KMS-11 (cell line): ENCODE data around the gene PRPF40B.
A peak's percentile ranks its signal among the peaks of the same experiment; 100 is the strongest.

Source experiments
- H2AFZ ChIP-seq: fragments of 200-600 bp; sonication (generic); 2 replicates; pipeline ENCODE4 v1.6.1; 2016; ENCODE audit warnings: antibody characterized with exemption, mixed run types, low read depth
- H3K27ac ChIP-seq: fragments of 200-600 bp; sonication (generic); 2 replicates; pipeline ENCODE4 v1.6.1; 2016; ENCODE audit warnings: mild to moderate bottlenecking, mixed run types
- H3K27me3 ChIP-seq: fragments of 200-600 bp; sonication (generic); 2 replicates; pipeline ENCODE4 v1.6.1; 2017; ENCODE audit warnings: mild to moderate bottlenecking, low read depth, mixed run types, moderate library complexity; ENCODE audit not compliant: insufficient read depth
- H3K36me3 ChIP-seq: fragments of 200-600 bp; sonication (generic); 2 replicates; pipeline ENCODE4 v1.6.1; 2017; ENCODE audit warnings: mild to moderate bottlenecking, mixed run types; ENCODE audit not compliant: insufficient read depth
- H3K4me1 ChIP-seq: fragments of 200-600 bp; sonication (generic); 2 replicates; pipeline ENCODE4 v1.6.1; 2016; ENCODE audit warnings: mild to moderate bottlenecking, low read depth, mixed run types; ENCODE audit not compliant: poor library complexity, severe bottlenecking
- H3K4me2 ChIP-seq: fragments of 200-600 bp; sonication (generic); 2 replicates; pipeline ENCODE4 v1.7.0; 2016; ENCODE audit warnings: mild to moderate bottlenecking, mixed run types
- H3K4me3 ChIP-seq: fragments of 200-600 bp; sonication (generic); IDR thresholded peaks from 2 replicates; pipeline ENCODE4 v1.6.1; 2017; ENCODE audit warnings: low read depth, low read length, mixed read lengths; ENCODE audit not compliant: insufficient read depth
- H3K79me2 ChIP-seq: fragments of 200-600 bp; sonication (generic); 2 replicates; pipeline ENCODE4 v1.6.1; 2016; ENCODE audit warnings: low read depth, mixed run types; ENCODE audit not compliant: insufficient read depth
- H3K9ac ChIP-seq: fragments of 200-600 bp; sonication (generic); 2 replicates; pipeline ENCODE4 v1.6.1; 2016; ENCODE audit warnings: mild to moderate bottlenecking, mixed run types
- H4K20me1 ChIP-seq: fragments of 200-600 bp; sonication (generic); 2 replicates; pipeline ENCODE4 v1.6.1; 2016; ENCODE audit warnings: mild to moderate bottlenecking, mixed run types; ENCODE audit not compliant: insufficient read depth
- CTCF ChIP-seq: fragments of 200-600 bp; sonication (generic); conservative IDR thresholded peaks from 2 replicates; pipeline ENCODE4 v1.6.1; 2017; ENCODE audit warnings: low read depth, mild to moderate bottlenecking, antibody characterized with exemption, low read length, moderate library complexity, mixed read lengths

PRPF40B gene

GRCh38 chr12:49669796-49670195 is 46.4 kb downstream of the PRPF40B start:
- Histone ChIP-seq H3K27ac (no peak overlapping the region), H3K4me1 (peaks cover 42% of the 10 kb centered on the region), H3K4me3 (no peak overlapping the region), H3K79me2 (no peaks in the 10 kb centered on the region), H3K36me3 (no peaks in the 10 kb centered on the region), H2AFZ (no peak overlapping the region), H4K20me1 (no peaks in the 10 kb centered on the region), H3K4me2 (no peak overlapping the region), H3K27me3 (no peaks in the 10 kb centered on the region), H3K9ac (no peak overlapping the region)
- no peak for TF ChIP-seq CTCF

- H2AFZ ChIP-seq: no peak overlapping the region
- H3K4me2 ChIP-seq: peak overlapping the region; percentile 15
Observed at GRCh38 chr12:49671031-49671765, 47.8 kb downstream of the PRPF40B start.

DNA sequence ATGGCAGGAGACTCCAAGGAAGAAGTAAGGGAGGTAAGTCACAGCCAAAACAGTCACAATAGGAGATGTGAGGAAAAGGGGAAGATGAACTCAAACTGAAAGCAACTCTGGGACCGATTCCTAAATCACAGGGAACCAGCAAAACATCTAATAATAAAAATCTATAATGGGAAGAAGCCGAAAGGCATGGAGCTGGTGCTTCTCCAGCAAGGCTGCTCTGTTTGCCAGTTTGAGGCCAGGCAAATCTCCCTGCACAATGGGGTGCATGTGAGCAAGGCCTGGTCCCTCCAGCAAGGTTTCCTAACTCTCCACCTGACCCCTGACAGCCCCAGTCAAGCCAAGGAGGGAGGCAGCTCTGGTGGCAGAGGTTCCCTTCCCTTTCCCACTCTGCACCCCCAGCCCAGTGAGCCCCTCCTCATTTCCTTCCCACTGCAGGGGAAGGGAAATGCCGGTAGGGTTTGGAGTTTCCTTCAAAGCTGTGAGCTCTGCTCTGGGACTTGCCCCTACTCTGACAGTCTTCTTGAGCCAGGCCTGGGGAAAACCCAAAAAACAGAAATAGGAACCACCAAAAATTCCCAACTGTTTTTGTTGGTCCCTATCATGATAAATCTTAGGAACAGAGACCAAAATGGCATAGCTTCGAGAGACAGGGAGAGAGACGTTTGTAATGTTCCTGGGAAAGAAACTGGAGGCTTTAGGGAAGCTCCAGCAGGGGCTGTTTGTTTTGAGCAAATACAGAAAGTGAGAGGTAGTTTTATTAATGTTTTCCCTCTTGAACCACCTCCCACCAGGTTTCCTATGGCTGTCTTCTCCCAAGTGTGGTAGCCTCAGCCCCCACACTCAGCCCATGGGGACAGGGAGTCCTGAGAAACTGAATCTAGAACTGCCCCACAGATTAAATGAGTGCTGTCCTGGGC is 49.2 kb downstream of the PRPF40B start:
- Histone ChIP-seq H3K9ac (no peak overlapping the region), H4K20me1 (no peaks in the 10 kb centered on the region), H3K4me2 (no peak overlapping the region), H3K27me3 (no peaks in the 10 kb centered on the region), H3K27ac (no peak overlapping the region), H3K79me2 (no peaks in the 10 kb centered on the region), H2AFZ (no peak overlapping the region), H3K4me1 (peaks cover 30% of the 10 kb centered on the region), H3K36me3 (no peaks in the 10 kb centered on the region), H3K4me3 (no peak overlapping the region)
- no peak for TF ChIP-seq CTCF

More at GRCh38 chr12:49671031-49671765, 47.8 kb downstream of the PRPF40B start:
- Histone ChIP-seq H3K9ac (no peak overlapping the region), H4K20me1 (no peaks in the 10 kb centered on the region), H3K27me3 (no peaks in the 10 kb centered on the region), H3K79me2 (no peaks in the 10 kb centered on the region), H3K4me1 (peaks cover 30% of the 10 kb centered on the region), H3K27ac (no peak overlapping the region), H3K4me3 (no peak overlapping the region), H3K36me3 (no peaks in the 10 kb centered on the region)
- TF ChIP-seq CTCF: no peak

DNA sequence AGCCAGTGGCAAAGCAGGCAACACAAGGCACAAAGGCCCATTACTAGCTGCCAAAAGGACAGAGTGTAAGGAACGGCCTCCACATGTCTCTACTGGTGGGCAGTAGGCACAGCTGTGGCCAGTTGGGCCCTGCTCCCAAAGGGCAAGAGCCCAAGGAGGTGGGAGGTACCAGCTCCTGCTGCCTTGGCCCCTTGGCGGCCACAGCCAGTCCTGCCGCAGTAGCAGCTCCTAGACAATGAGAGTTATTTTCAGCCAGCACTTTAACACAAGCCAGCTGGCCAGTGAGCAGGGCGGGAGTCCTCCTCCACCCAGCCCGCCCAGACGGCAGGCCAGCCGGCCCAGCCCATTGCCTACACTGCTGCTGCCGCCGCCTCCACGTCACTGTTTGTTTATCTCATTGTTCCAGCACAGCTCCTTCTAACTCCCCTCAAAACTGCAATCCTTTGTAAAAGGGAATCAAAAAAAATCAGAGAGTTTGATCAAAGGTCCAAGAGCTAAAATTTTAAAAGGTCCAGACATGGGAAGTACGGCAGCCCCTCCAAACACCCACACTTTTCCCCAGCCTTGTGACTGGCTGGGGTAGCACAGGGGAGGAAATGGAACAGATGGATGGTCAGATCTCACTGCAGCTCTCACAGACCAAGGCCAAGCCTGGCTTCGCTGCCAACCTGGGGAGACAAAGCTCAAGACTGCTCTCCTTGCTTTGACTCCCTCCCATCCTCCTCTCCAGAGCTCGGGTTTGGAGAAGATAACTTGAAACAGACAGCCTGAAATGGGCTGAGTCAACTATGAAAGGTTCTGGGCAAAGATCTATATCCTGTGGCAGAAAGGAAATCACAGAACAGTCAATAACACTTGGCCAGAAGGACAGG is 50.3 kb downstream of the PRPF40B start:
- no peak overlapping the region for H3K4me3 ChIP-seq
- H3K9ac ChIP-seq: no peak overlapping the region
- TF ChIP-seq CTCF: no peak
- H3K4me2 ChIP-seq: no peak overlapping the region
- no peaks in the 10 kb centered on the region for H3K36me3 ChIP-seq
- no peak overlapping the region for H3K27ac ChIP-seq
- peaks cover 30% of the 10 kb centered on the region for H3K4me1 ChIP-seq
- no peak overlapping the region for H2AFZ ChIP-seq
- H3K27me3 ChIP-seq: no peaks in the 10 kb centered on the region
- no peaks in the 10 kb centered on the region for H3K79me2 ChIP-seq
- no peaks in the 10 kb centered on the region for H4K20me1 ChIP-seq
